Activated CD8-positive, alpha-beta memory T cell treated with anti-CD3 and anti-CD28 coated beads, Interleukin-2, amount 50 U/mL, for 1 hour (primary cell): ENCODE measurements around the gene NTRK2.

ENCODE experiments used
- DNase-seq: peaks from one replicate; pipeline ENCODE4 v3.0.0-alpha.2; 2020; ENCODE audit errors: extremely low read depth

Gene NTRK2

GRCh38 chr9:84937180-84937579 lies 267.7 kb downstream of the NTRK2 start:
- no peak for DNase-seq

GRCh38 chr9:84937581-84937980 lies 268.1 kb downstream of the NTRK2 start:
- no peak for DNase-seq

GRCh38 chr9:84939774-84940173 lies 270.2 kb downstream of the NTRK2 start:
- no peak for DNase-seq

GRCh38 chr9:84940294-84940693 lies 270.8 kb downstream of the NTRK2 start:
- no peak for DNase-seq

- DNase-seq: no peak
These were observed 272.3 kb downstream of the NTRK2 start for GRCh38 chr9:84941792-84942191.

- DNase-seq: no peak
These were observed 274.0 kb downstream of the NTRK2 start for GRCh38 chr9:84943482-84944050.

- no peak for DNase-seq
These were observed 276.5 kb downstream of the NTRK2 start for GRCh38 chr9:84945878-84946538.

GRCh38 chr9:84947412-84947972 lies 278.0 kb downstream of the NTRK2 start:
- DNase-seq: no peak

- no peak for DNase-seq
These were observed 279.7 kb downstream of the NTRK2 start for GRCh38 chr9:84949258-84949657.

- DNase-seq: no peak
These were observed 280.4 kb downstream of the NTRK2 start for GRCh38 chr9:84949971-84950370.

GRCh38 chr9:84950879-84951811 lies 281.6 kb downstream of the NTRK2 start:
- no peak for DNase-seq

GRCh38 chr9:84953252-84953773 lies 283.8 kb downstream of the NTRK2 start:
- DNase-seq: no peak

GRCh38 chr9:84953797-84954705 lies 284.5 kb downstream of the NTRK2 start:
- DNase-seq: no peak

- no peak for DNase-seq
These were observed 285.6 kb downstream of the NTRK2 start for GRCh38 chr9:84955155-84955554.

- no peak for DNase-seq
These were observed 286.4 kb downstream of the NTRK2 start for GRCh38 chr9:84955971-84956370.

GRCh38 chr9:84959339-84959738 lies 289.8 kb downstream of the NTRK2 start:
- DNase-seq: no peak

- DNase-seq: no peak
These were observed 297.6 kb downstream of the NTRK2 start for GRCh38 chr9:84966876-84967830.

- DNase-seq: no peak
These were observed 299.6 kb downstream of the NTRK2 start for GRCh38 chr9:84969084-84969483.

- no peak for DNase-seq
These were observed 300.2 kb downstream of the NTRK2 start for GRCh38 chr9:84969736-84970135.

GRCh38 chr9:84970432-84970831 lies 300.9 kb downstream of the NTRK2 start:
- no peak for DNase-seq
